HG02840 (cell line): ENCODE measurements around the gene METTL2B.
"Not testable (repeated sequence)": the region's sequence is repeated elsewhere in the genome, so short reads cannot be mapped to it uniquely, and the experiment has no call there.

Source experiments
- ATAC-seq: cut with Tn5 transposase; IDR thresholded peaks from one replicate; pipeline ENCODE4 v1.9.1; 2021; ENCODE audit warnings: mild to moderate bottlenecking, moderate library complexity, moderate number of reproducible peaks; ENCODE audit not compliant: unreplicated experiment, low FRiP score

Gene METTL2B

DNA sequence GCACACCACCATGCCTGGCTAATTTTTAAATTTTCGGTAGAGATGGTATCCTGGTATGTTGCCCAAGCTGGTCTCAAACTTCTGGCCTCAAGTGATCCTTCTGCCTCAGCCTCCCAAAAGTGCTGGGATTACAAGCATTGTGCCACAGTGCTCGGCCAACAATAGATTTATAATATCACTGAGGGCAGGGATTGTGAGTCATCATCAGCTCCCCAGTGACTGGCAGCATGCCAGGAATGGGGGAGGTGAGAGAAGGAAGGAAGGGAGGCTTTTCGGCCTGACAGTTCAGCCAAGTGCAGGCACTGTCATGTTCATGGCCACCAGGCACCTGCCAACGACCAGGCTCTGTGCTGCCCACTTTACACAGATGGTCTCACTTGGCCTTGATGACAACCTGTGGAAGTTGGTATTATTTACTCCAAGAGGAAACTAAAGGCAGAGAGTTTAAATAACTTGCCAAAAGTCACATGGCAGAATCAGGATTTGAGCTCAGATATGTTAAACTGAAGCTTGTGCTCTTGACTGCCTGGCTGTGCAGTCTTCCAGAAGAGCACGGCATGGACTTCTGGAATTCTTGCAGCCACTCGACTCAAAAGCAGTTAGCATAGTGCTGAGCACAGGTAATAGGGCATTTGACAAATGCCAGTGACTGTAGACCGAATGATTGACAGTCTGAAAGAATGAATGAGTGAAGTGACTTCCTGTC lies 46.8 kb downstream of the METTL2B start:
- not testable (repeated sequence) for ATAC-seq

GRCh38 chr7:128523932-128524524 lies 47.5 kb downstream of the METTL2B start:
- not testable (repeated sequence) for ATAC-seq

GRCh38 chr7:128525584-128525983 lies 49.0 kb downstream of the METTL2B start:
- not testable (repeated sequence) for ATAC-seq

GRCh38 chr7:128526062-128526466 lies 49.5 kb downstream of the METTL2B start:
- not testable (repeated sequence) for ATAC-seq

GRCh38 chr7:128529191-128529590 lies 52.6 kb downstream of the METTL2B start:
- ATAC-seq, result not testable (repeated sequence)

- ATAC-seq, result peak; percentile 12
Observed at GRCh38 chr7:128530121-128530854, 53.7 kb downstream of the METTL2B start.

- no peak for ATAC-seq
Observed at GRCh38 chr7:128530855-128531104, 54.2 kb downstream of the METTL2B start.

DNA sequence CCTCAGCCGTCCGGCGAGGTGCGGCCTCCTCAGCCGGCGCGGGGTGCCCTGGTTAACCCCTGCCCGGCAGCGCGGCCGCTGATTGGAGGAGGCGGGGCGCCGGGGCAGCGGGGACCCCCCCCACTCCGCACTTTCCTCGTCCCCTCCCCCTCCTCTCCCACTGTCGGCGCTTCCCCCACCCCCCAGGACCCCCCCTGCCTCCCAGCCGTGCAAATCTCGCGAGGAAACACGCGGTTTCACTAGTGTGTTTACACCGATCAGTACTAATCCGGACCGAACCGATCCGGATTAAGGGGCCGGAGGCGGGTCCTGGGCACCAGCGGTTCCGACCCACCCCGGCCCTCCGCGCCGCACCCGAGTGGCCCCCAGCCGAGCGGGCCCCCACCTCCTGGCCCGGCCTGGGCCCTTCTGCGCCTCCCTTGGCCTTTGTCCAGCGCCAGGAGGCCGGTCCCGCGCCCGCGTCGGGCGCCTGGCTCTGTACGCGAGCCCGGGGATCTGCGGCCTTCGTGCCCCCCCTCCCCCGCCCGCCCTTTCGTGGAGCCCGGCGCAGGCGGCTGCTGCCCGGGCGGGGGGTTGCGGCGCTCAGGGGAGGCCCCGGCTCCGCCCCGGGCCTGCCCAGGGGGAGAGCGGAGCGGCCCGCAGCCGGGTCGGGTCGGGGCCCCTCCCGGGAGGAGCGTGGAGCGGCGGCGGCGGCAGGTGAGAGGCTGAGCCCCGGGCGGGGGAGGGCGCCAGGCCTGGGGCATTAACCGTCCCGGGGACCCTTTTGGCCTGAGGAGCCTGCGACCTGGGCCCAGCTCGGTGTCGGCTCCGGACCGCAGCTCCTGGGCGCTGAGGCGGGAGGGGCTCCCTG lies 54.8 kb downstream of the METTL2B start:
- peak; percentile 68 for ATAC-seq

GRCh38 chr7:128531955-128532478 lies 55.5 kb downstream of the METTL2B start:
- not testable (repeated sequence) for ATAC-seq

DNA sequence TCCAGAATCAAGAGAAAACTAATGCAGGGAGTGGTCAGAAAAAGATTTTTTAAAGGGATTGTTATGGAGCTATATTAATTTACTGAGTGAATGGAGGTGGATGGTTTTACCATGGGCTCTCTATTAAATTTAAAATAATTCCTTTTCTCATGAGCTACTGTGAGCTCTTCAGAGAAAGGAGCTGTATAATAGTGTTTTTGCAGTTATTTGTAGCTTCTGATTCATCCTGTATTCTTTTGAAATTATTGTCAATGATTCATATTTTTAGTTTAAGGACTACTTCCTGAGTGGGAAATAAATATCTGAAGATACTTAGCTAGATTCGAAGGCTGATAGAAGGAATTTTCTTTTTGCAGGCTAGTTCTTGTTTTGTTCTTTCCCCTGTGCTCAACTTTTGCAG lies 56.4 kb downstream of the METTL2B start:
- not testable (repeated sequence) for ATAC-seq

- not testable (repeated sequence) for ATAC-seq
Observed at GRCh38 chr7:128537410-128537809, 60.9 kb downstream of the METTL2B start.

- ATAC-seq, result not testable (repeated sequence)
Observed at GRCh38 chr7:128542530-128542929, 66.0 kb downstream of the METTL2B start.

GRCh38 chr7:128543300-128543699 lies 66.8 kb downstream of the METTL2B start:
- not testable (repeated sequence) for ATAC-seq

- not testable (repeated sequence) for ATAC-seq
Observed at GRCh38 chr7:128546319-128546851, 69.8 kb downstream of the METTL2B start.

GRCh38 chr7:128550920-128551319 lies 74.4 kb downstream of the METTL2B start:
- ATAC-seq, result no peak

DNA sequence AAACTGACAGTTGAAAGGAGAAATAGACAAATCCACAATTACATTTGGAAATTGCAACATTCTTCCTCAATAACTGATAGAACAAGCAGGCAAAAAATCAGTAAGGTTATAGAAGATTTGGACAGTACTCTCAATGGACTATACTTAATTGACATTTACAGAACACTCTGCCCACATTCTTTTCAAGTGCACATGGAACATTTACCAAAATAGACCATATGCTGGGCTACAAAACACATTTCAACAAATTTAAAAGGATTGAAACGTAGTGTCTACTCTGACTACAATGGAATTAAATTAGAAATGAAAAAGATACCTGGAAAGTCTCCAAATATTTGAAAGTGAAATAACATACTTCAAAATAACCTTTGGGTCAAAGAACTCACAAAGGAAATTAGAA lies 77.8 kb downstream of the METTL2B start:
- ATAC-seq, result not testable (repeated sequence)
